ENCODE results near the gene CPT1B.
A peak's percentile ranks its signal among the peaks of the same experiment; 100 is the strongest.
"Not testable (repeated sequence)": the region's sequence is repeated elsewhere in the genome, so short reads cannot be mapped to it uniquely, and the experiment has no call there.

Gene CPT1B

GRCh38 chr22:50526108-50526833, 52.0 kb downstream of the CPT1B start:
- DNase-seq, result peak; percentile 93

- no peak for DNase-seq
Observed at GRCh38 chr22:50525858-50526107, 52.4 kb downstream of the CPT1B start.

GRCh38 chr22:50525104-50525857, 52.9 kb downstream of the CPT1B start, which contains the start of gene SCO2:
Gene SCO2 (minus strand): TSS chr22:50525598. CDS start chr22:50524411, 1,187 bp downstream.
- peak; percentile 99 for DNase-seq

GRCh38 chr22:50524676-50525103, 53.5 kb downstream of the CPT1B start:
- no peak for DNase-seq

GRCh38 chr22:50523806-50524675, 54.2 kb downstream of the CPT1B start:
- no peak for DNase-seq

GRCh38 chr22:50523458-50523805, 54.8 kb downstream of the CPT1B start:
- DNase-seq, result no peak

GRCh38 chr22:50522806-50523438, 55.3 kb downstream of the CPT1B start:
- DNase-seq, result no peak

- no peak for DNase-seq
Observed at GRCh38 chr22:50522208-50522805, 55.9 kb downstream of the CPT1B start.

- DNase-seq, result no peak
Observed at GRCh38 chr22:50521710-50522109, 56.5 kb downstream of the CPT1B start.

GRCh38 chr22:50520826-50521453, 57.3 kb downstream of the CPT1B start:
- no peak for DNase-seq

- not testable (repeated sequence) for DNase-seq
Observed at GRCh38 chr22:50520184-50520583, 58.0 kb downstream of the CPT1B start.

GRCh38 chr22:50519151-50519550, 59.1 kb downstream of the CPT1B start:
- no peak for DNase-seq
